GM21619 (cell line): ENCODE measurements around the gene EVL.
A peak's percentile ranks its signal among the peaks of the same experiment; 100 is the strongest.
"Not testable (repeated sequence)": the region's sequence is repeated elsewhere in the genome, so short reads cannot be mapped to it uniquely, and the experiment has no call there.

Source experiments
- ATAC-seq: cut with Tn5 transposase; IDR thresholded peaks from one replicate; pipeline ENCODE4 v1.9.1; 2021; ENCODE audit not compliant: unreplicated experiment

The EVL gene

GRCh38 chr14:100159865-100160533 is 94.8 kb downstream of the EVL start:
- no peak for ATAC-seq

- ATAC-seq: no peak
Measured at GRCh38 chr14:100160534-100160916, 95.3 kb downstream of the EVL start.

GRCh38 chr14:100165376-100165775 is 100.2 kb downstream of the EVL start:
- ATAC-seq: no peak

- no peak for ATAC-seq
Measured at GRCh38 chr14:100165831-100166440, 100.7 kb downstream of the EVL start.

GRCh38 chr14:100168506-100168905 is 103.3 kb downstream of the EVL start:
- no peak for ATAC-seq

GRCh38 chr14:100170880-100171279 is 105.7 kb downstream of the EVL start:
- no peak for ATAC-seq

- no peak for ATAC-seq
Measured at GRCh38 chr14:100172811-100173210, 107.6 kb downstream of the EVL start.

- ATAC-seq: no peak
Measured at GRCh38 chr14:100173353-100173752, 108.1 kb downstream of the EVL start.

- ATAC-seq: no peak
Measured at GRCh38 chr14:100176811-100177327, 111.6 kb downstream of the EVL start.

- ATAC-seq: no peak
Measured at GRCh38 chr14:100178691-100179090, 113.5 kb downstream of the EVL start.

- not testable (repeated sequence) for ATAC-seq
Measured at GRCh38 chr14:100180671-100181070, 115.4 kb downstream of the EVL start.

- not testable (repeated sequence) for ATAC-seq
Measured at GRCh38 chr14:100181876-100182551, 116.8 kb downstream of the EVL start.

- no peak for ATAC-seq
Measured at GRCh38 chr14:100187247-100187833, 122.1 kb downstream of the EVL start.

GRCh38 chr14:100188392-100189030 is 123.3 kb downstream of the EVL start:
- ATAC-seq: no peak

- no peak for ATAC-seq
Measured at GRCh38 chr14:100190126-100190525, 124.9 kb downstream of the EVL start.

- no peak for ATAC-seq
Measured at GRCh38 chr14:100191584-100192249, 126.5 kb downstream of the EVL start.

- ATAC-seq: no peak
Measured at GRCh38 chr14:100192250-100192671, 127.0 kb downstream of the EVL start.

GRCh38 chr14:100192672-100193416 is 127.6 kb downstream of the EVL start:
- ATAC-seq: peak; percentile 99
